IMR-90 (cell line): ENCODE measurements around the gene KRI1. TPM values are rescaled to one million over a fixed set of nuclear protein-coding genes. Genes with fewer than 3 reads are reported as not detected.

ENCODE experiments used
- ATAC-seq: fragments of 200-7000 bp; cut with Tn5 transposase; 2 replicates; pipeline ENCODE4 v1.9.1; 2020; ENCODE audit warnings: low read depth, mild to moderate bottlenecking, moderate library complexity
- BruUV-seq: library from RNA; stranded (reverse); fragments of 400-500 nt; replicated peaks from 2 replicates; lab custom pipeline; 2021; lab: Mats Ljungman, UMichigan
- CTCF ChIA-PET: fragments of 300-600 bp; formaldehyde crosslinking; extraction: SDS; loops from one replicate; lab custom pipeline; 2021; ENCODE audit warnings: antibody characterized with exemption; lab: Yijun Ruan, JAX
- POLR2A ChIA-PET: fragments of 300-600 bp; sonication (Branson Sonifier 250); formaldehyde crosslinking; loops from one replicate; lab custom pipeline; 2022; ENCODE audit warnings: antibody characterized with exemption; ENCODE audit not compliant: unreplicated experiment; lab: Charles Lee
- DNase-seq: peaks from one replicate; pipeline ENCODE4 v3.0.0; 2013
- H2AFZ ChIP-seq: replicated peaks from 2 replicates; pipeline ENCODE3; 2013; ENCODE audit warnings: low read length, mild to moderate bottlenecking; ENCODE audit not compliant: poor library complexity
- H2AK5ac ChIP-seq: 2 replicates; pipeline ENCODE4 v1.6.1; 2013; ENCODE audit warnings: low read depth, low read length, inconsistent platforms
- H2AK9ac ChIP-seq: replicated peaks from 2 replicates; pipeline ENCODE3; 2013; ENCODE audit warnings: mild to moderate bottlenecking, low read depth, low read length, moderate library complexity; ENCODE audit not compliant: poor library complexity
- H2BK120ac ChIP-seq: 2 replicates; pipeline ENCODE4 v1.6.1; 2013; ENCODE audit warnings: low read depth, low read length, inconsistent platforms
- H2BK15ac ChIP-seq: 3 replicates; pipeline ENCODE4 v1.6.1; 2013; ENCODE audit warnings: low read depth, low read length, inconsistent platforms
- H2BK20ac ChIP-seq: 2 replicates; pipeline ENCODE4 v1.6.1; 2013; ENCODE audit warnings: low read depth, mild to moderate bottlenecking, inconsistent platforms, low read length, moderate library complexity
- H2BK5ac ChIP-seq: 2 replicates; pipeline ENCODE4 v1.6.1; 2013; ENCODE audit warnings: mild to moderate bottlenecking, low read depth, low read length, inconsistent platforms; ENCODE audit not compliant: poor library complexity, severe bottlenecking
- H3K14ac ChIP-seq: replicated peaks from 2 replicates; pipeline ENCODE4 v1.6.1; 2013; ENCODE audit warnings: low read depth, low read length, inconsistent platforms
- H3K18ac ChIP-seq: 2 replicates; pipeline ENCODE4 v1.6.1; 2013; ENCODE audit warnings: low read depth, low read length, control low read depth
- H3K23ac ChIP-seq: 2 replicates; pipeline ENCODE4 v1.6.1; 2013; ENCODE audit warnings: low read depth, low read length, inconsistent platforms
- H3K27ac ChIP-seq: 2 replicates; pipeline ENCODE4 v1.5.1; 2013; ENCODE audit warnings: mild to moderate bottlenecking, control low read depth, low read length; ENCODE audit not compliant: insufficient read depth
- H3K27me3 ChIP-seq: 2 replicates; pipeline ENCODE4 v1.6.1; 2013; ENCODE audit warnings: low read length; ENCODE audit not compliant: control insufficient read depth, insufficient read depth
- H3K36me3 ChIP-seq: 2 replicates; pipeline ENCODE4 v1.6.1; 2013; ENCODE audit warnings: low read length, mixed read lengths; ENCODE audit not compliant: control insufficient read depth, insufficient read depth
- H3K4ac ChIP-seq: 2 replicates; pipeline ENCODE4 v1.6.1; 2013; ENCODE audit warnings: low read depth, low read length, inconsistent platforms
- H3K4me1 ChIP-seq: 2 replicates; pipeline ENCODE4 v1.6.1; 2013; ENCODE audit warnings: low read length, mixed read lengths; ENCODE audit not compliant: control insufficient read depth, insufficient read depth
- H3K4me2 ChIP-seq: 2 replicates; pipeline ENCODE4 v1.6.1; 2013; ENCODE audit warnings: low read depth, mild to moderate bottlenecking, control low read depth, low read length, moderate library complexity
- H3K4me3 ChIP-seq: 2 replicates; pipeline ENCODE4 v1.5.1; 2013; ENCODE audit warnings: low read depth, mild to moderate bottlenecking, control low read depth, low read length, moderate library complexity; ENCODE audit not compliant: insufficient read depth
- H3K56ac ChIP-seq: 2 replicates; pipeline ENCODE4 v1.6.1; 2013; ENCODE audit warnings: low read length, inconsistent platforms; ENCODE audit not compliant: insufficient read depth; ENCODE audit errors: extremely low read depth
- H3K79me1 ChIP-seq, 2 experiments: 2 replicates each; pipeline ENCODE4 v1.6.1; 2013; ENCODE audit warnings: low read length in 2 of 2, inconsistent platforms in 1 of 2, low read depth in 1 of 2
- H3K9ac ChIP-seq: 2 replicates; pipeline ENCODE4 v1.6.1; 2013; ENCODE audit warnings: low read depth, low read length, control low read depth
- H3K9me1 ChIP-seq: 2 replicates; pipeline ENCODE4 v1.6.1; 2013; ENCODE audit warnings: low read length, inconsistent platforms; ENCODE audit not compliant: insufficient read depth
- H3K9me3 ChIP-seq: 2 replicates; pipeline ENCODE4 v1.6.1; 2013; ENCODE audit warnings: low read length; ENCODE audit not compliant: control insufficient read depth, insufficient read depth
- H4K20me1 ChIP-seq: 2 replicates; pipeline ENCODE4 v1.6.1; 2013; ENCODE audit warnings: low read length, inconsistent platforms; ENCODE audit not compliant: insufficient read depth
- H4K5ac ChIP-seq: 2 replicates; pipeline ENCODE4 v1.6.1; 2013; ENCODE audit warnings: mild to moderate bottlenecking, low read depth, low read length, control low read depth
- H4K8ac ChIP-seq, 2 experiments: 2 replicates each; pipeline ENCODE4 v1.6.1; 2013; ENCODE audit warnings: low read depth in 2 of 2, low read length in 2 of 2, control low read depth in 1 of 2, inconsistent platforms in 1 of 2
- H4K91ac ChIP-seq: 2 replicates; pipeline ENCODE4 v1.6.1; 2013; ENCODE audit warnings: low read depth, low read length, inconsistent platforms; ENCODE audit not compliant: insufficient read depth
- BHLHE40 ChIP-seq: fragments of 150-350 bp; IDR thresholded peaks from 2 replicates; pipeline ENCODE4 v1.6.1; 2016; ENCODE audit warnings: mild to moderate bottlenecking, low read depth, low read length
- CEBPB ChIP-seq: IDR thresholded peaks from 2 replicates; pipeline ENCODE4 v1.6.1; 2012; ENCODE audit warnings: low read depth, low read length, improper control_type of control experiment
- CHD1 ChIP-seq: IDR thresholded peaks from 2 replicates; pipeline ENCODE4 v1.6.1; 2012; ENCODE audit warnings: low read depth, low read length, improper control_type of control experiment
- FOS ChIP-seq: fragments of 150-350 bp; IDR thresholded peaks from 2 replicates; pipeline ENCODE4 v1.6.1; 2016; ENCODE audit warnings: low read depth, low read length
- MAFK ChIP-seq: IDR thresholded peaks from 2 replicates; pipeline ENCODE4 v1.6.1; 2012; ENCODE audit warnings: low read depth, low read length, improper control_type of control experiment
- MAZ ChIP-seq: IDR thresholded peaks from 2 replicates; pipeline ENCODE4 v1.6.1; 2012; ENCODE audit warnings: low read depth, mild to moderate bottlenecking, low read length, improper control_type of control experiment, moderate library complexity, borderline replicate concordance
- MXI1 ChIP-seq: IDR thresholded peaks from 2 replicates; pipeline ENCODE4 v1.6.1; 2012; ENCODE audit warnings: low read depth, mild to moderate bottlenecking, low read length, moderate library complexity, borderline replicate concordance
- NFE2L2 ChIP-seq: fragments of 150-350 bp; IDR thresholded peaks from 2 replicates; pipeline ENCODE4 v1.6.1; 2016; ENCODE audit warnings: low read depth, mild to moderate bottlenecking, low read length
- POLR2A ChIP-seq: IDR thresholded peaks from 2 replicates; pipeline ENCODE4 v1.6.1; 2012; ENCODE audit warnings: mild to moderate bottlenecking, low read depth, low read length
- RAD21 ChIP-seq: IDR thresholded peaks from 2 replicates; pipeline ENCODE4 v1.6.1; 2012; ENCODE audit warnings: low read length, improper control_type of control experiment
- RCOR1 ChIP-seq: IDR thresholded peaks from 2 replicates; pipeline ENCODE4 v1.6.1; 2012; ENCODE audit warnings: mild to moderate bottlenecking, low read length, improper control_type of control experiment; ENCODE audit not compliant: insufficient replicate concordance
- RFX5 ChIP-seq: IDR thresholded peaks from 2 replicates; pipeline ENCODE4 v1.8.0; 2012; ENCODE audit warnings: low read depth, mild to moderate bottlenecking, low read length, moderate library complexity
- SMC3 ChIP-seq: fragments of 150-350 bp; IDR thresholded peaks from 2 replicates; pipeline ENCODE4 v1.6.1; 2016; ENCODE audit warnings: low read depth, mild to moderate bottlenecking, antibody characterized with exemption, low read length, moderate library complexity
- WGBS, 2 experiments: methylation state at CpG; one replicate each; pipeline versions ENCODE4 v1.1.5 to v1.1.7; 2013; ENCODE audit warnings: missing lambda C conversion rate in 2 of 2; ENCODE audit not compliant: insufficient read length in 1 of 2; ENCODE audit errors: extremely low coverage in 2 of 2; 5-methylcytosine and 5-hydroxymethylcytosine counted together
- dilution Hi-C: fragments of 300-500 bp; cut with HindIII; formaldehyde crosslinking; loops from one replicate; pipeline ENCODE4 v1.14.3; 2018; ENCODE audit warnings: low sequenced_read_pairs; ENCODE audit not compliant: unreplicated experiment
- in situ Hi-C: fragments of 300-500 bp; cut with MboI; formaldehyde crosslinking; loops from 3 replicates; pipeline ENCODE4 v1.14.3; 2019; ENCODE audit warnings: low sequenced_read_pairs, inconsistent platforms, mixed read lengths
- intact Hi-C: fragments of 100-400 bp; cut with micrococcal nuclease; formaldehyde crosslinking; loops from 2 replicates; pipeline ENCODE4 v1.10.0; 2022
- polyA plus RNA-seq, 3 experiments: library from polyadenylated mRNA; depleted of rRNA; stranded (reverse); fragments of >200 nt; gene quantifications; 2 replicates each; pipeline ENCODE4 v1.2.3, GENCODE V29; 2012; ENCODE audit warnings: low replicate concordance in 1 of 3
- total RNA-seq: library from RNA; depleted of rRNA; stranded (reverse); fragments of >200 nt; gene quantifications from 2 replicates; pipeline ENCODE4 v1.2.3, GENCODE V29; 2012
- TF ChIP-seq, protein P1 (sequence below): fragments of 150-350 bp; IDR thresholded peaks from 2 replicates; pipeline ENCODE4 v1.6.1; 2017; ENCODE audit warnings: mild to moderate bottlenecking, antibody characterized with exemption, low read length, low read depth
- TF ChIP-seq, protein P2 (sequence below): fragments of 150-350 bp; IDR thresholded peaks from 2 replicates; pipeline ENCODE4 v1.6.1; 2016; ENCODE audit warnings: low read depth, mild to moderate bottlenecking, low read length, moderate library complexity, borderline replicate concordance
- TF ChIP-seq, protein P3 (sequence below): conservative IDR thresholded peaks from 2 replicates; pipeline ENCODE4 v1.5.1; 2012; ENCODE audit warnings: mild to moderate bottlenecking, low read depth, low read length, improper control_type of control experiment

KRI1 gene
- total and polyA plus RNA-seq, 2 of the 4 experiments (the other 2 are of a cell fraction) = 5.7 to 13.3 TPM

DNA sequence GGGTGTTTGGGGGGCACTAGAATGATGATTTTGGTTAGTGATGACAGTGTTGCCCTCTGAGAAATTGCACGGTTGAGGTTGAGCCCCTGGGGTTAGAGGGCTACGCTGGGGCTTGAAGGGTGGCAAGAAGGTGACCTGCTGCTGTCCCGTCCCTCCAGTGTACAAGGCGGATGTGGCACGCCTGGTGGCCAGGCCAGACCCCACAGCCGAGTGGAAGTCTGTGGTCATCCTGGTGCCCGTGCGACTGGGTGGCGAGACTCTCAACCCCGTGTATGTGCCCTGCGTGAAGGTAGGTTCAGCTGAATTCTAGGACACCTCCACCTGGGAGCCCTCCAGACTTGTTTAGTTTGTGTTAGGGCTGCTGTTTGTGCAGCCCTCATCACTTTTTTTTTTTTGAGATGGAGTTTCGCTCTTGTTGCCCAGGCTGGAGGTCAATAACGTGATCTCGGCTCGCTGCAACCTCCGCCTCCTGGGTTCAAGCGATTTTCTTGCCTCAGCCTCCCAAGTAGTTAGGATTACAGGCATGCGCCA, 17.0 kb downstream of the KRI1 start:
- in situ Hi-C loops = no loop called here
- H3K79me1 ChIP-seq = peaks cover 20 to 44% of the 10 kb centered on the region in 2 experiments

More for the DNA sequence above, 17.0 kb downstream of the KRI1 start:
- CTCF ChIA-PET = no interaction called here
- Histone ChIP-seq H2AK5ac (no peak overlapping the region), H2BK120ac (no peak overlapping the region), H3K27ac (no peak overlapping the region), H2BK20ac (no peak overlapping the region), H3K9me1 (peaks cover 13% of the 10 kb centered on the region; the same call in 1 of the 2 replicates), H3K56ac (no peak overlapping the region), H3K14ac (no peak overlapping the region), H3K9ac (no peak overlapping the region), H3K18ac (no peak overlapping the region), H4K5ac (no peak overlapping the region), H2AK9ac (peak overlapping the region; percentile 66), H2BK5ac (no peak overlapping the region), H3K9me3 (no peaks in the 10 kb centered on the region), H3K23ac (no peak overlapping the region), H3K4ac (no peak overlapping the region), H4K91ac (no peak overlapping the region), H3K27me3 (no peaks in the 10 kb centered on the region), H3K4me3 (no peak overlapping the region), H3K4me2 (no peak overlapping the region), H2AFZ (no peak overlapping the region), H4K20me1 (peaks cover 14% of the 10 kb centered on the region), H2BK15ac (no peak overlapping the region), H3K4me1 (peaks cover 5% of the 10 kb centered on the region; the same call in 1 of the 2 replicates), H3K36me3 (peaks cover 52% of the 10 kb centered on the region), H4K8ac (no peak overlapping the region)
- no peak for DNase-seq
- intact Hi-C loops = no loop called here
- WGBS, 2 experiments = 98% methylated on average over 13 of the region's 18 CpGs; no CpG with 5 or more reads in 1 of the 2 experiments
- dilution Hi-C loops = no loop called here
- ATAC-seq = no peak
- POLR2A ChIA-PET = no interaction called here
- no TSS peak for BruUV-seq
- TF ChIP-seq, protein P1, sequence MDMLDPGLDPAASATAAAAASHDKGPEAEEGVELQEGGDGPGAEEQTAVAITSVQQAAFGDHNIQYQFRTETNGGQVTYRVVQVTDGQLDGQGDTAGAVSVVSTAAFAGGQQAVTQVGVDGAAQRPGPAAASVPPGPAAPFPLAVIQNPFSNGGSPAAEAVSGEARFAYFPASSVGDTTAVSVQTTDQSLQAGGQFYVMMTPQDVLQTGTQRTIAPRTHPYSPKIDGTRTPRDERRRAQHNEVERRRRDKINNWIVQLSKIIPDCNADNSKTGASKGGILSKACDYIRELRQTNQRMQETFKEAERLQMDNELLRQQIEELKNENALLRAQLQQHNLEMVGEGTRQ = no peak
- TF ChIP-seq FOS (no peak), MAZ (no peak), POLR2A (no peak), RAD21 (no peak), SMC3 (no peak), RFX5 (no peak), CEBPB (no peak), NFE2L2 (no peak), BHLHE40 (no peak), RCOR1 (no peak), MXI1 (no peak), MAFK (no peak), CHD1 (no peak)
- TF ChIP-seq, protein P2, sequence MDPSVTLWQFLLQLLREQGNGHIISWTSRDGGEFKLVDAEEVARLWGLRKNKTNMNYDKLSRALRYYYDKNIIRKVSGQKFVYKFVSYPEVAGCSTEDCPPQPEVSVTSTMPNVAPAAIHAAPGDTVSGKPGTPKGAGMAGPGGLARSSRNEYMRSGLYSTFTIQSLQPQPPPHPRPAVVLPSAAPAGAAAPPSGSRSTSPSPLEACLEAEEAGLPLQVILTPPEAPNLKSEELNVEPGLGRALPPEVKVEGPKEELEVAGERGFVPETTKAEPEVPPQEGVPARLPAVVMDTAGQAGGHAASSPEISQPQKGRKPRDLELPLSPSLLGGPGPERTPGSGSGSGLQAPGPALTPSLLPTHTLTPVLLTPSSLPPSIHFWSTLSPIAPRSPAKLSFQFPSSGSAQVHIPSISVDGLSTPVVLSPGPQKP = no peak
- TF ChIP-seq, protein P3, sequence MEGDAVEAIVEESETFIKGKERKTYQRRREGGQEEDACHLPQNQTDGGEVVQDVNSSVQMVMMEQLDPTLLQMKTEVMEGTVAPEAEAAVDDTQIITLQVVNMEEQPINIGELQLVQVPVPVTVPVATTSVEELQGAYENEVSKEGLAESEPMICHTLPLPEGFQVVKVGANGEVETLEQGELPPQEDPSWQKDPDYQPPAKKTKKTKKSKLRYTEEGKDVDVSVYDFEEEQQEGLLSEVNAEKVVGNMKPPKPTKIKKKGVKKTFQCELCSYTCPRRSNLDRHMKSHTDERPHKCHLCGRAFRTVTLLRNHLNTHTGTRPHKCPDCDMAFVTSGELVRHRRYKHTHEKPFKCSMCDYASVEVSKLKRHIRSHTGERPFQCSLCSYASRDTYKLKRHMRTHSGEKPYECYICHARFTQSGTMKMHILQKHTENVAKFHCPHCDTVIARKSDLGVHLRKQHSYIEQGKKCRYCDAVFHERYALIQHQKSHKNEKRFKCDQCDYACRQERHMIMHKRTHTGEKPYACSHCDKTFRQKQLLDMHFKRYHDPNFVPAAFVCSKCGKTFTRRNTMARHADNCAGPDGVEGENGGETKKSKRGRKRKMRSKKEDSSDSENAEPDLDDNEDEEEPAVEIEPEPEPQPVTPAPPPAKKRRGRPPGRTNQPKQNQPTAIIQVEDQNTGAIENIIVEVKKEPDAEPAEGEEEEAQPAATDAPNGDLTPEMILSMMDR = no peak
